Measurements from ENCODE around the gene UTP4.

UTP4 gene

DNA sequence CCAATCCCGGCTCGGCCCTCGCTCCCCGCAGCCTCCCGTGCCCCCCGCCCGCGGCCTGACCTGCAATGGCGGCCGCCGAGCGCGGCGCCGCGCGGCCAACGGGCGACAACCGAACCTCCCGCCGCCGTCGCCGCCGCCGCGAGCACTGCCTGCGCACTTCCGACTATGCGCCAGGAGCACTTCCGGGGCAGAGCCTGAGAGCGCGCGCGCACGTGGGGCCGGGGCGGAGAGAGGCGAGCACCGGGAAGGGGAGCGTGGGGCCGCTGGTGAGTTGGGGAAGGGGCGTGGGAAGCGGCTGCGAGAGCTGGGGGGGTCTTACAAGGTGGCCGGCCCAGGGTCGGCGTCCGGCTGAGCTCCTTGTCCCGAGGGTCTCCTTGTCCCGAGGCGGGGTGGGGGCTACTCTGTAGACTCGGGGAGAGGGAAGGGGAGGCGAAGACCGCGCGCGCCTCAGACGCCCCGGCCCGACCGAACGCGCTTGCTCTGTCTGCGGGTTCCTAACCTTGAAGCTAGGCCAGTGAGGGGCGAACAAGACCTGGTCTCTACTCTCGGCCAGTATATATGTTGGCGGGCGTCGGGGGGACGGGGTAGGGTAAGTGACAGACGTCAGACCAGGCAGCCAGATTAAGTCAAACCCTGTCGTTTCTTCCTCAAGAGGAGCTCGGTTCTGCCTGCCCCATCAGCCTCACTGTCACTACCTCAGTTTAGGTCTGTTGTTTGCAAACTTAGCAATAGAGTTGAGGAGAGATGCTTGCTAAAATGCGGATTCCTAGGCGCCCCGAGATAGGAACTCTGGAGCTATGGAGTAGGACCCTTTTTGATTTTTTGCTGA is at the start of gene UTP4, which contains the start of gene CHTF8:
Gene UTP4, plus strand, starts transcription at position 226 of the 829 bp plus-strand sequence. CDS start 811 bp downstream, outside the sequence.
Gene CHTF8, minus strand, starts transcription at position 165 of the 829 bp plus-strand sequence. CDS start 11,130 bp downstream, outside the sequence.
- DNase-seq = peak; percentile 44

- DNase-seq = no peak
These were observed 49.0 kb upstream of the UTP4 start for GRCh38 chr16:69083306-69083941.

GRCh38 chr16:69084289-69084688 is 48.2 kb upstream of the UTP4 start:
- no peak for DNase-seq

- no peak for DNase-seq
These were observed 47.3 kb upstream of the UTP4 start for GRCh38 chr16:69085032-69085695.

- DNase-seq = no peak
These were observed 45.3 kb upstream of the UTP4 start for GRCh38 chr16:69087161-69087581.

GRCh38 chr16:69088684-69089083 is 43.8 kb upstream of the UTP4 start:
- DNase-seq = no peak

DNA sequence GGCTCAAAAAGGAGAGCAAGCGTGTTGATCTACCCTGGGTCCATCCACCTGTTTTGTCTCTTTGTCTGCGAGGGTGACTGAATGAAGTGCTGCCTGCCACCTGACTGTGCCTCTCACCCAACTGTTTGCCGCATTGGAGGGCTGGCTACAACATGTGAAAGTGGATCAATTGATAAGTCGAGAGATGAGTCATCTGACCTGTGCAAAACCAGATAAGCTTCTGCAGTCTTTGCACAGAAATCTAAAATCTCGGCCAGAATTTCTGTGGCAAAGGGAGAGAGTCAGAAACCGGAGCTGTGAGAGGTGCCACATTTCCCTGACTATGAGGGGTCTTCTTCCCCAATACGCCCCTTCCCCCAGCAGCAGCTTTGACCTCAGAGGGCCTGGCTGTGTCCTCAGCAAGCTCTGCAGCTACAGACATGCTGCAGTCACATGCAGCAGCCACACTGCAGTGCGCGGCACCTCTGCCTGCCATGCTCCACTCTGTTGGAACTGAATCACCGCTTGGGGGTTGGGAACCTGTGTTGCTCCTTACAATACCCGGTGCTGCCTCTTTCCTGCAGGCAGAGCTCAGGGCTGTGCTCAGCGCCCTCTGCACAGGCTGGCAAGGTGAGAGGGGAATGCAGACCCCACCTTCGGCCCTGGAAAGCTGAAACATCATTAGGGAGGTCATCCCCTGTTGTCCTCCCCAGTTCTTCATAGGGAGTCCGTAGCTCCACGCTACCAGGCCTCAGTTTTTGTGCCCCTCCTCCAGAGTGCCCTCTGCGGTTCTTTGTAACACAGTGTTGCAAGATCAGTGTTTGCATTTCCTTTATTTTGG is 43.1 kb upstream of the UTP4 start:
- no peak for DNase-seq

GRCh38 chr16:69093974-69094373 is 38.5 kb upstream of the UTP4 start:
- DNase-seq = no peak

DNA sequence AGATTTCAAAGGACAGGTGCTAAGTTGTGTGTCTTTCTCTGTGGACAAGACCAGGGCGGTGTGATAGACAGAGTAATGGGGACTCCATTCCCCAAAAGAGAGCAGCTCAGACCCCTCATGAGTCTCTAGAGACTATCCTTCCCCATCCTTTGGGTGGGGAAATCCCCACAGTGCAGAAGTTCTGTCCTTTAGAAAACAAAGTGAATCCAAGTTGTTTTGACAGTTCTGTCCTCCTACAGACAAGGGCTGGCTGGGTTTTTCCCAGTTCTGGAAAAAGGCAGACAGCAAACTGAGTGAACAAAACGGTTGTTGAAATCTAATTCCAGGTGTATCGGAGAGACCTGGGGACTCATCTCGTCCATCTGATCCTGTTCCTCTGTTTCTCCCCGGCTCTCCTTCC is 37.9 kb upstream of the UTP4 start:
- DNase-seq = no peak

GRCh38 chr16:69095193-69095592 is 37.3 kb upstream of the UTP4 start:
- DNase-seq = no peak

DNA sequence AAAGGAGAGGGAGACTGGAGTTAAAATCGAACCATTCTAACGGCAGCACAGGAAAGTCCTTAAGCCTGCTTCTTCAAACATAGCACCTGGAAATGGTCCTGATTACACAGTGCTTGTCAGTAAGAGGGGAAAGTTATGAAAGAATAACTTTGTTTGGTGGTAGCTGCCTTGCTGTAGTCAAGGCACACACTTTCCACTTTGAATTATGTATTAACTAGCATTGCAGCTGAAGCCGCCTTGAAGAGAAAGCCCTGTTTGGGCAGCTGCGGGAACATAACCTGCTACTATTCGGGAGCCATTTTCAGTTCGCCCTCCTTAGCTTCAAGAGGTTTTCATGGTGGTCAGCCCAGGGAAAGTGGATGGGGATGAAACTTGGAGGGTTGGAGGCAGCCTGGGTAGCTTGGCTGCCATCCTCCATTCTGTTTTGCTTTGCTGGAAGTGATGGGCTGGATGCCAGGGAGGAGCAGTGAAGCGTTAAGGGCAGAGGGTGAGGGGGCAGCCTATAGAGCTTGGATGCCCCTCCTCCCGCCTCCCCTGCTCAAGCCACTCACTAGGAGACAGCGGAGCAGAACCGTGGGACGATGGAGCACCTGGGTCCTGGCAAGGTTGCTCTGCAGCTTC is 32.3 kb upstream of the UTP4 start:
- no peak for DNase-seq

GRCh38 chr16:69105501-69106361 is 26.7 kb upstream of the UTP4 start, which contains the start of gene HAS3:
HAS3 (plus strand) TSS chr16:69105653; CDS start chr16:69109396, 3,743 bp downstream.
- DNase-seq = no peak

GRCh38 chr16:69106491-69107315 is 25.7 kb upstream of the UTP4 start:
- no peak for DNase-seq

DNA sequence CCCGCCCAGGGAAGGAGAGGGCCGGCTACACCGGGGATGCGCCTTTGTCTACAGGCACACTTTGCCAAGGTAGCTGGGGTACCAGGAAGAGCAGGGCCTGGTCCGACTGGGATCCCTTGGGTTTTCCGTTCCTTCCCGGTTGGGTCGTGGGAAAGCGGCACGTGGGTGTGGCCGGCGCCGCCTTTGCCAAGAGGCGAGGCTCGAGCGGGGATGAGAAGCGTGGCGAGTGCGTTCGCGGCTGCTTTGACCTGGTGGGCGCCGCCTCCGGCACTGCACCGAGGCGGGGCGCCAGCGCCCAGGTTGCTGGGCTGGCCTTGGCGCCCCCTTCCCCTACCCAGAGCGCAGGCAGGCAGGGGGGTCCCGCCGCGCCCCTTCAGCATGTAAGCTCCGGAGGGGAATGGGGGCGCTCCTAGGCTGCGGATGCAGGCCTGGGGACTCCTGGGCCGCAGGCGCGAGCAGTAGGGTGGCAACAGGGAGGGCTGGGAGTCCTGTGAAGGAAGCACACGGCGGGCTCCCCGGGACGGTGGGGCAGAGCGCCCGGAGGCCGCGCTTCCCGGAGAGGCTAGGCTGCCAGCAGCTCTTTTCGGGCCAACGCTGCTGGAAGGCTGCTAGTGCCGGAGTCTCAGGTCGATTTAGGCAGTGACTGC is 25.0 kb upstream of the UTP4 start:
- no peak for DNase-seq

- DNase-seq = no peak
These were observed 24.2 kb upstream of the UTP4 start for GRCh38 chr16:69108064-69108904.

- DNase-seq = no peak
These were observed 23.6 kb upstream of the UTP4 start for GRCh38 chr16:69108905-69109252.

GRCh38 chr16:69109486-69110270 is 22.8 kb upstream of the UTP4 start:
- no peak for DNase-seq

GRCh38 chr16:69110406-69110805 is 22.0 kb upstream of the UTP4 start:
- no peak for DNase-seq

Data from NCI-H1048 (cell line).